HEK293 (cell line): ENCODE results near the gene RIN1.

Experiments
- CTCF ChIA-PET: fragments of 350-600 bp; formaldehyde crosslinking; extraction: SDS; loops from one replicate; lab custom pipeline; 2021; ENCODE audit warnings: antibody characterized with exemption; lab: Yijun Ruan, JAX
- POLR2A ChIA-PET: fragments of 300-600 bp; formaldehyde crosslinking; extraction: SDS; loops from one replicate; lab custom pipeline; 2020; ENCODE audit warnings: antibody characterized with exemption, inconsistent platforms; lab: Yijun Ruan, JAX
- H3K27ac ChIP-seq: fragments of 200-500 bp; sonication (Bioruptor generic); 2 replicates; pipeline ENCODE4 v1.5.1; 2014; ENCODE audit warnings: low read depth, low read length, control low read depth, inconsistent platforms; ENCODE audit errors: extremely low read depth
- H3K36me3 ChIP-seq, 2 experiments: fragments of 200-500 bp in 1 of 2; sonication (Bioruptor generic) in 1 of 2; 1 replicate in 1 of 2; 2 replicates in 1 of 2; pipeline ENCODE4 v1.5.1; 2014 to 2017; ENCODE audit warnings: inconsistent platforms in 2 of 2, low read length in 2 of 2; ENCODE audit not compliant: control insufficient read depth in 2 of 2, insufficient read depth in 1 of 2
- H3K4me1 ChIP-seq: fragments of 200-500 bp; sonication (Bioruptor generic); 2 replicates; pipeline ENCODE4 v1.5.1; 2014; ENCODE audit warnings: mild to moderate bottlenecking, low read length, inconsistent platforms; ENCODE audit not compliant: control insufficient read depth, insufficient read depth
- H3K4me3 ChIP-seq: 2 replicates; pipeline ENCODE4 v1.5.1; 2011; ENCODE audit warnings: low read depth, mild to moderate bottlenecking, control low read depth, low read length, moderate library complexity
- H3K9me3 ChIP-seq: fragments of 200-500 bp; sonication (Bioruptor generic); 2 replicates; pipeline ENCODE4 v1.5.1; 2014; ENCODE audit warnings: low read depth, low read length, inconsistent platforms; ENCODE audit not compliant: control insufficient read depth, insufficient read depth
- AEBP2 ChIP-seq: fragments of 450-650 bp; formaldehyde crosslinking; IDR thresholded peaks from 2 replicates; pipeline ENCODE4 v1.5.1; 2016; ENCODE audit warnings: missing biosample characterization, missing genetic modification characterization, borderline replicate concordance
- BCL11B ChIP-seq: fragments of 450-650 bp; formaldehyde crosslinking; IDR thresholded peaks from 2 replicates; pipeline ENCODE4 v1.5.1; 2016; ENCODE audit warnings: low read depth, missing biosample characterization, missing genetic modification characterization
- KLF10 ChIP-seq: fragments of 450-650 bp; IDR thresholded peaks from 2 replicates; pipeline ENCODE4 v1.5.1; 2018; ENCODE audit warnings: missing biosample characterization, mild to moderate bottlenecking, missing genetic modification characterization
- PATZ1 ChIP-seq: fragments of 450-650 bp; formaldehyde crosslinking; IDR thresholded peaks from 2 replicates; pipeline ENCODE4 v1.5.1; 2016; ENCODE audit warnings: missing biosample characterization, missing genetic modification characterization
- TCF7L2 ChIP-seq: IDR thresholded peaks from 2 replicates; pipeline ENCODE4 v1.6.1; 2011; ENCODE audit warnings: low read depth, mild to moderate bottlenecking, inconsistent platforms, low read length, moderate library complexity, borderline replicate concordance
- ZBTB17 ChIP-seq: fragments of 450-650 bp; formaldehyde crosslinking; IDR thresholded peaks from 2 replicates; pipeline ENCODE4 v1.5.1; 2016; ENCODE audit warnings: missing biosample characterization, missing genetic modification characterization
- ZBTB26 ChIP-seq: fragments of 450-650 bp; formaldehyde crosslinking; optimal IDR thresholded peaks from 2 replicates; pipeline ENCODE3; 2016; ENCODE audit warnings: missing biosample characterization, mild to moderate bottlenecking, missing genetic modification characterization
- ZBTB44 ChIP-seq: fragments of 450-650 bp; IDR thresholded peaks from 2 replicates; pipeline ENCODE4 v1.5.1; 2018; ENCODE audit warnings: missing biosample characterization, mild to moderate bottlenecking, missing genetic modification characterization
- ZBTB48 ChIP-seq: fragments of 450-650 bp; formaldehyde crosslinking; IDR thresholded peaks from 2 replicates; pipeline ENCODE4 v1.5.1; 2016; ENCODE audit warnings: missing biosample characterization, missing genetic modification characterization
- ZNF157 ChIP-seq: fragments of 450-650 bp; formaldehyde crosslinking; IDR thresholded peaks from 2 replicates; pipeline ENCODE4 v1.5.1; 2016; ENCODE audit warnings: missing biosample characterization, missing genetic modification characterization
- ZNF175 ChIP-seq: fragments of 450-650 bp; formaldehyde crosslinking; IDR thresholded peaks from 2 replicates; pipeline ENCODE4 v1.5.1; 2016; ENCODE audit warnings: missing biosample characterization, missing genetic modification characterization
- ZNF184 ChIP-seq: fragments of 450-650 bp; IDR thresholded peaks from 2 replicates; pipeline ENCODE4 v1.5.1; 2018; ENCODE audit warnings: missing biosample characterization, mild to moderate bottlenecking, missing genetic modification characterization
- ZNF2 ChIP-seq: fragments of 450-650 bp; formaldehyde crosslinking; IDR thresholded peaks from 2 replicates; pipeline ENCODE4 v1.5.1; 2016; ENCODE audit warnings: missing biosample characterization, missing genetic modification characterization
- ZNF24 ChIP-seq: fragments of 450-650 bp; formaldehyde crosslinking; IDR thresholded peaks from 2 replicates; pipeline ENCODE4 v1.5.1; 2016; ENCODE audit warnings: missing biosample characterization, missing genetic modification characterization
- ZNF513 ChIP-seq: fragments of 450-650 bp; IDR thresholded peaks from 2 replicates; pipeline ENCODE4 v1.5.1; 2018; ENCODE audit warnings: missing biosample characterization, missing genetic modification characterization
- ZNF514 ChIP-seq: fragments of 450-650 bp; formaldehyde crosslinking; IDR thresholded peaks from 2 replicates; pipeline ENCODE4 v1.5.1; 2016; ENCODE audit warnings: missing biosample characterization, missing genetic modification characterization
- ZNF530 ChIP-seq: fragments of 450-650 bp; formaldehyde crosslinking; IDR thresholded peaks from 2 replicates; pipeline ENCODE4 v1.5.1; 2016; ENCODE audit warnings: low read depth, missing biosample characterization, missing genetic modification characterization
- ZNF549 ChIP-seq: fragments of 450-650 bp; IDR thresholded peaks from 2 replicates; pipeline ENCODE4 v1.5.1; 2018; ENCODE audit warnings: missing biosample characterization, missing genetic modification characterization, mild to moderate bottlenecking, inconsistent platforms, moderate library complexity
- ZNF585B ChIP-seq: fragments of 450-650 bp; formaldehyde crosslinking; IDR thresholded peaks from 2 replicates; pipeline ENCODE4 v1.5.1; 2016; ENCODE audit warnings: missing biosample characterization, missing genetic modification characterization
- ZNF639 ChIP-seq: fragments of 450-650 bp; formaldehyde crosslinking; IDR thresholded peaks from 2 replicates; pipeline ENCODE4 v1.5.1; 2016; ENCODE audit warnings: missing biosample characterization, missing genetic modification characterization
- ZNF677 ChIP-seq: fragments of 450-650 bp; IDR thresholded peaks from 2 replicates; pipeline ENCODE4 v1.5.0; 2018; ENCODE audit warnings: missing biosample characterization, mild to moderate bottlenecking, missing genetic modification characterization, moderate library complexity
- ZNF76 ChIP-seq: fragments of 450-650 bp; formaldehyde crosslinking; IDR thresholded peaks from 2 replicates; pipeline ENCODE4; 2016; ENCODE audit warnings: low read depth, missing biosample characterization, missing genetic modification characterization, borderline replicate concordance
- ZNF776 ChIP-seq: fragments of 450-650 bp; formaldehyde crosslinking; IDR thresholded peaks from 2 replicates; pipeline ENCODE4 v1.5.0; 2017; ENCODE audit warnings: missing biosample characterization, missing genetic modification characterization, borderline replicate concordance
- ZNF843 ChIP-seq: fragments of 450-650 bp; formaldehyde crosslinking; IDR thresholded peaks from 2 replicates; pipeline ENCODE4 v1.5.1; 2016; ENCODE audit warnings: missing biosample characterization, missing genetic modification characterization
- ZSCAN18 ChIP-seq: fragments of 450-650 bp; formaldehyde crosslinking; IDR thresholded peaks from 2 replicates; pipeline ENCODE4 v1.5.1; 2016; ENCODE audit warnings: missing biosample characterization, missing genetic modification characterization
- ZSCAN23 ChIP-seq: fragments of 450-650 bp; formaldehyde crosslinking; IDR thresholded peaks from 2 replicates; pipeline ENCODE4 v1.5.1; 2016; ENCODE audit warnings: missing biosample characterization, missing genetic modification characterization
- ZSCAN30 ChIP-seq: fragments of 450-650 bp; IDR thresholded peaks from 2 replicates; pipeline ENCODE4 v1.5.1; 2018; ENCODE audit warnings: missing biosample characterization, mild to moderate bottlenecking, missing genetic modification characterization, moderate library complexity
- ZXDB ChIP-seq: fragments of 450-650 bp; formaldehyde crosslinking; IDR thresholded peaks from 2 replicates; pipeline ENCODE4 v1.5.1; 2016; ENCODE audit warnings: missing biosample characterization, missing genetic modification characterization

The RIN1 gene

GRCh38 chr11:66293777-66294625 is 42.2 kb downstream of the RIN1 start:
- CTCF ChIA-PET = no interaction called here

GRCh38 chr11:66293352-66293751 is 42.9 kb downstream of the RIN1 start:
- Histone ChIP-seq H3K27ac (no peak overlapping the region), H3K4me3 (no peak overlapping the region), H3K9me3 (no peaks in the 10 kb centered on the region), H3K36me3 (no peaks in the 10 kb centered on the region), H3K4me1 (no peaks in the 10 kb centered on the region)
- POLR2A ChIA-PET = no interaction called here
- CTCF ChIA-PET = no interaction called here
- no peak for TF ChIP-seq BCL11B (tag by site-specific recombination)
- TF ChIP-seq ZNF639 (tag by site-specific recombination) = no peak
- TF ChIP-seq ZBTB17 (tag by site-specific recombination) = no peak
- no peak for TF ChIP-seq ZSCAN18 (tag by site-specific recombination)
- no peak for TF ChIP-seq ZNF513
- no peak for TF ChIP-seq ZBTB26 (tag by site-specific recombination)
- TF ChIP-seq ZNF776 (tag by site-specific recombination) = no peak
- TF ChIP-seq KLF10 = no peak

More at GRCh38 chr11:66293777-66294625, 42.2 kb downstream of the RIN1 start:
- no peak overlapping the region for H3K27ac ChIP-seq
- no peak for TF ChIP-seq ZNF677 (tag by site-specific recombination)
- no peak for TF ChIP-seq TCF7L2
- no peak for TF ChIP-seq ZNF2 (tag by site-specific recombination)
- no peak for TF ChIP-seq ZNF549 (tag by site-specific recombination)
- no peak for TF ChIP-seq PATZ1
- TF ChIP-seq ZSCAN30 = no peak
- no peak for TF ChIP-seq ZNF24 (tag by site-specific recombination)
- no peak for TF ChIP-seq ZNF514 (tag by site-specific recombination)
- no peak for TF ChIP-seq ZNF184 (tag by site-specific recombination)
- no peak for TF ChIP-seq ZNF175
- no peak for TF ChIP-seq ZNF843 (tag by site-specific recombination)
- no peak for TF ChIP-seq ZNF157
- no peak for TF ChIP-seq ZBTB48 (tag by site-specific recombination)
- no peak for TF ChIP-seq ZBTB44 (tag by site-specific recombination)
- TF ChIP-seq ZSCAN23 (tag by site-specific recombination) = no peak
- TF ChIP-seq AEBP2 (tag by site-specific recombination) = no peak
- no peak for TF ChIP-seq ZXDB (tag by site-specific recombination)
- TF ChIP-seq ZNF585B (tag by site-specific recombination) = no peak
- no peak for TF ChIP-seq ZNF76 (tag by site-specific recombination)
- no peak for TF ChIP-seq ZNF530 (tag by site-specific recombination)
- H3K9me3 ChIP-seq = no peaks in the 10 kb centered on the region
- no peaks in the 10 kb centered on the region for H3K4me1 ChIP-seq
- H3K4me3 ChIP-seq = no peak overlapping the region
- H3K36me3 ChIP-seq = no peaks in the 10 kb centered on the region
- POLR2A ChIA-PET = interaction anchor here (0.5 kb wide), 1 partner anchor 480 kb away, joined by 3 read pairs; no protein-coding TSS in a partner anchor
